Naive thymus-derived CD4-positive, alpha-beta T cell (primary cell): ENCODE results near the gene EDEM1. TPM values are rescaled to one million over a fixed set of nuclear protein-coding genes. Genes with fewer than 3 reads are reported as not detected.

Experiments
- ATAC-seq: fragments of 150-1000 bp; cut with Tn5 transposase; 2 replicates; pipeline ENCODE4 v1.10.0; 2021; ENCODE audit warnings: mild to moderate bottlenecking, moderate library complexity
- CTCF ChIA-PET: fragments of 350-600 bp; sonication (Branson Sonifier 250); formaldehyde crosslinking; loops from one replicate; lab custom pipeline; 2021; ENCODE audit warnings: antibody characterized with exemption; lab: Charles Lee
- POLR2A ChIA-PET: fragments of 350-600 bp; sonication (Branson Sonifier 250); formaldehyde crosslinking; loops from one replicate; lab custom pipeline; 2021; ENCODE audit warnings: antibody characterized with exemption, inconsistent platforms; lab: Charles Lee
- DNase-seq, 9 donors: peaks; one replicate each; pipeline versions ENCODE4 v3.0.0 to v3.0.0-alpha.2; 2020 to 2022; ENCODE audit warnings: mixed read lengths in 1 of 9
- H3K27ac ChIP-seq: one replicate; pipeline ENCODE4 v1.7.0; 2013; ENCODE audit warnings: mild to moderate bottlenecking, low read depth, low read length, moderate library complexity
- H3K27me3 ChIP-seq, 2 donors: one replicate each; pipeline ENCODE4 v1.7.0; 2013; ENCODE audit warnings: low read length in 2 of 2, mild to moderate bottlenecking in 2 of 2, moderate library complexity in 2 of 2; ENCODE audit not compliant: control insufficient read depth in 2 of 2, insufficient read depth in 2 of 2
- H3K36me3 ChIP-seq, 3 experiments: 1 replicate in 2 of 3; 2 replicates in 1 of 3; pipeline ENCODE4 v1.7.0; 2013; ENCODE audit warnings: low read length in 3 of 3, mild to moderate bottlenecking in 3 of 3, moderate library complexity in 1 of 3; ENCODE audit not compliant: insufficient read depth in 3 of 3, control insufficient read depth in 2 of 3
- H3K4me1 ChIP-seq, 2 donors: one replicate each; pipeline ENCODE4 v1.7.0; 2013; ENCODE audit warnings: low read length in 2 of 2, mild to moderate bottlenecking in 2 of 2, moderate library complexity in 1 of 2; ENCODE audit not compliant: control insufficient read depth in 2 of 2, insufficient read depth in 2 of 2
- H3K4me3 ChIP-seq: 2 replicates; pipeline ENCODE4 v1.7.0; 2013; ENCODE audit warnings: mild to moderate bottlenecking, low read length
- H3K9me3 ChIP-seq, 3 experiments: 1 replicate in 2 of 3; 2 replicates in 1 of 3; pipeline ENCODE4 v1.7.0; 2013; ENCODE audit warnings: low read length in 3 of 3; ENCODE audit not compliant: control insufficient read depth in 2 of 3
- H3K27ac Mint-ChIP-seq, 9 donors: one replicate each; pipeline ENCODE4 v1.8.0; 2020 to 2022; ENCODE audit warnings: mixed read lengths in 9 of 9, mild to moderate bottlenecking in 8 of 9, moderate library complexity in 5 of 9, inconsistent platforms in 2 of 9
- H3K27me3 Mint-ChIP-seq, 5 donors: one replicate each; pipeline ENCODE4 v1.8.0; 2021 to 2022; ENCODE audit warnings: mixed read lengths in 5 of 5, mild to moderate bottlenecking in 1 of 5
- H3K36me3 Mint-ChIP-seq, 5 donors: one replicate each; pipeline ENCODE4 v1.8.0; 2020 to 2022; ENCODE audit warnings: mixed read lengths in 5 of 5, mild to moderate bottlenecking in 3 of 5, inconsistent platforms in 1 of 5
- H3K4me1 Mint-ChIP-seq, 7 donors: one replicate each; pipeline ENCODE4 v1.8.0; 2020 to 2022; ENCODE audit warnings: mixed read lengths in 7 of 7, mild to moderate bottlenecking in 3 of 7, inconsistent platforms in 1 of 7
- H3K4me3 Mint-ChIP-seq, 10 donors: one replicate each; pipeline ENCODE4 v1.8.0; 2020 to 2022; ENCODE audit warnings: mild to moderate bottlenecking in 10 of 10, mixed read lengths in 10 of 10, moderate library complexity in 6 of 10, inconsistent platforms in 2 of 10
- H3K9me3 Mint-ChIP-seq, 11 donors: one replicate each; pipeline ENCODE4 v1.8.0; 2020 to 2022; ENCODE audit warnings: mixed read lengths in 11 of 11, mild to moderate bottlenecking in 4 of 11, inconsistent platforms in 1 of 11, moderate library complexity in 1 of 11
- intact Hi-C, 2 donors: fragments of 100-400 bp; cut with micrococcal nuclease; formaldehyde crosslinking; loops; one replicate each; pipeline ENCODE4 v1.15.1; 2023
- polyA plus RNA-seq, 2 donors: library from polyadenylated mRNA; unstranded; fragments of 300-500 nt; fragmentation: Illumina TruSeq; gene quantifications; one replicate each; pipeline ENCODE4 v1.2.3, GENCODE V29; 2021
- total RNA-seq, 6 experiments: library from RNA in 5 of 6; stranded (reverse) in 5 of 6; gene quantifications; 1 replicate in 5 of 6; 2 replicates in 1 of 6; pipeline ENCODE4 v1.2.3 and lab custom pipeline; 2021 to 2026

EDEM1 gene
- total and polyA plus RNA-seq, 7 experiments from 2014 or later = 41.9 to 138 (median 107) TPM

DNA sequence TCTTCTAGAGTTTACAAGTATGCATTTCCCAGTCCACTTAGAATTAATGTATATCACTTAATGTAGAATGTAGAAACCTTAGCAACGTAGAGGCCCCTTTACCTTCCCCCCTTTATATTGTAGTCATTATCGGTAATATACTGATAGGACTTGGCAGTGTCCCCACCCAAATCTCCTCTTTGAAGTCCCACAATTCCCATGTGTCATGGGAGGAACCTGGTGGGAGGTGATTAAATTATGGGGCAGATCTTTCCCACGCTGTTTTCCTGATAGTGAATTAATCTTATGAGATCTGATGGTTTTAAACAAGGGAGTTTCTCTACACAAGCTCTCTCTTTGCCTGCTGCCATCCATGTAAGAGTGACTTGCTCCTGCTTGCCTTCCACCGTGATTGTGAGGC is 34.4 kb upstream of the EDEM1 start:
- DNase-seq (no peak), ATAC-seq (no peak)
- ChIA-PET POLR2A (no interaction called here), CTCF (no interaction called here)
- no peak overlapping the region for H3K4me3 ChIP-seq
- H3K27ac Mint-ChIP-seq = peak overlapping the region in 3 of 9 donors; percentile 22 to 62 (median 55)
- H3K4me3 Mint-ChIP-seq = peak overlapping the region in 1 of 10 donors; percentile 6
- peaks cover 0 to 3% (median 0%) of the 10 kb centered on the region in 11 donors for H3K9me3 Mint-ChIP-seq
- peaks cover 0 to 7% of the 10 kb centered on the region in 2 donors for H3K4me1 ChIP-seq
- peaks cover 24 to 93% (median 87%) of the 10 kb centered on the region in 7 donors for H3K4me1 Mint-ChIP-seq
- H3K36me3 ChIP-seq = peaks cover 0 to 9% (median 0%) of the 10 kb centered on the region in 3 experiments
- H3K36me3 Mint-ChIP-seq = peaks cover 10 to 38% (median 24%) of the 10 kb centered on the region in 5 donors
- no peak overlapping the region for H3K27ac ChIP-seq
- intact Hi-C loops = loop anchor here in 1 of 2 donors (2.0 kb wide), 1 partner anchor 16 kb away; no protein-coding TSS in a partner anchor
- peaks cover 0 to 3% (median 0%) of the 10 kb centered on the region in 3 experiments for H3K9me3 ChIP-seq
- H3K27me3 Mint-ChIP-seq = no peaks in the 10 kb centered on the region
- no peaks in the 10 kb centered on the region for H3K27me3 ChIP-seq

DNA sequence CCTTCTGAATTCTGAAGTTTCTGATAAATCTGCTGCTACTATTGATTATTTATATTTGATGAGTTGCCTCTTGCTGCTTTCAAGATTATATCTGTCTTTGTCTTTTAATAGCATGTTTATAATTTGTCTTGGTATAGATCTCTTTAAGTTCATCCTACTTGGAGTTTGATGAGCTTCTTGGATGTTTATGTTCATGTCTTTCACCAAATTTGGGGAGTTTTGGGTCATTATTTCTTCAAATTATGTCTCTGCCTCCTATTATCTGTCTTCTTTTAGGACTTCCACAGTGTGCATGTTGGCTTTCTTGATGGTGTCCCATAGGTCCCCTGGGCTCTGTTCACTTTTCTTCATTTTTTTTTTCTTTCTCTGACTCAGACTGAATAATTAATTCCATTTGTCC is 32.3 kb upstream of the EDEM1 start:
- no peaks in the 10 kb centered on the region for H3K36me3 ChIP-seq
- H3K27me3 ChIP-seq = no peaks in the 10 kb centered on the region
- ChIA-PET CTCF (no interaction called here), POLR2A (interaction anchor here (0.7 kb wide), 1 partner anchor 1781 kb away, joined by 4 read pairs; no protein-coding TSS in a partner anchor)
- intact Hi-C loops = no loop called here
- peaks cover 24 to 87% (median 78%) of the 10 kb centered on the region in 7 donors for H3K4me1 Mint-ChIP-seq
- H3K4me3 ChIP-seq = no peak overlapping the region
- H3K27ac ChIP-seq = no peak overlapping the region
- ATAC-seq (no peak), DNase-seq (no peak)
- H3K36me3 Mint-ChIP-seq = peaks cover 5 to 26% (median 9%) of the 10 kb centered on the region in 5 donors
- peak overlapping the region in 1 of 10 donors; percentile 3 for H3K4me3 Mint-ChIP-seq
- H3K27ac Mint-ChIP-seq = peak overlapping the region in 6 of 9 donors; percentile 0 to 79 (median 44)
- H3K9me3 ChIP-seq = peaks cover 0 to 3% (median 0%) of the 10 kb centered on the region in 3 experiments
- no peaks in the 10 kb centered on the region for H3K27me3 Mint-ChIP-seq
- peaks cover 3 to 4% of the 10 kb centered on the region in 2 donors for H3K4me1 ChIP-seq
- peaks cover 0 to 3% (median 0%) of the 10 kb centered on the region in 11 donors for H3K9me3 Mint-ChIP-seq

DNA sequence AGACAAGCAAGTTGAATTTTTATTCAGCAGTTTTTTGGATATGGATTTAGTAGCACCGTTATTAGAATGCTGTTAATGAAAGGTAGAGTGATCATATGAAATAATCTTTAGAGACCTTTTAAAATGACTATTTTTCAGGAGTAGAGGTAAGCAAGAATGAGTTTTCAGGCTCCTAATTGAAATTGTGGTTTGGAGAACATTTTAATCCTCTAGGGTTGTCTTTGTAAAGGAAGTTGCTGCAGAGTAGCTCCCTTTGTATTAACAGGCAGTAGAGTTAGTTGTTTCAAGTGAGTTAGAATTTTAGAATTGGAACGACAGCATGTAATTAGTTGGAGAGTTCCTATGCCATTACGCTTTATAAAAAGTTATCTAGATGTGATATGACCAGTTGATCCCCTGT is 27.2 kb upstream of the EDEM1 start:
- H3K4me3 Mint-ChIP-seq = peak overlapping the region in 6 of 10 donors; percentile 7 to 67 (median 42)
- CTCF ChIA-PET = no interaction called here
- H3K4me3 ChIP-seq = no peak overlapping the region
- H3K27ac ChIP-seq = no peak overlapping the region
- H3K36me3 ChIP-seq = no peaks in the 10 kb centered on the region
- peaks cover 0 to 4% (median 3%) of the 10 kb centered on the region in 5 donors for H3K36me3 Mint-ChIP-seq
- no peaks in the 10 kb centered on the region for H3K9me3 ChIP-seq
- peaks cover 37 to 92% (median 81%) of the 10 kb centered on the region in 7 donors for H3K4me1 Mint-ChIP-seq
- H3K27ac Mint-ChIP-seq = peak overlapping the region in 7 of 9 donors; percentile 26 to 77 (median 38)
- no peak for ATAC-seq
- H3K27me3 Mint-ChIP-seq = no peaks in the 10 kb centered on the region
- H3K27me3 ChIP-seq = no peaks in the 10 kb centered on the region
- peaks cover 3 to 24% of the 10 kb centered on the region in 2 donors for H3K4me1 ChIP-seq
- DNase-seq = no peak
- no peaks in the 10 kb centered on the region for H3K9me3 Mint-ChIP-seq
- POLR2A ChIA-PET = no interaction called here
- intact Hi-C loops = no loop called here

DNA sequence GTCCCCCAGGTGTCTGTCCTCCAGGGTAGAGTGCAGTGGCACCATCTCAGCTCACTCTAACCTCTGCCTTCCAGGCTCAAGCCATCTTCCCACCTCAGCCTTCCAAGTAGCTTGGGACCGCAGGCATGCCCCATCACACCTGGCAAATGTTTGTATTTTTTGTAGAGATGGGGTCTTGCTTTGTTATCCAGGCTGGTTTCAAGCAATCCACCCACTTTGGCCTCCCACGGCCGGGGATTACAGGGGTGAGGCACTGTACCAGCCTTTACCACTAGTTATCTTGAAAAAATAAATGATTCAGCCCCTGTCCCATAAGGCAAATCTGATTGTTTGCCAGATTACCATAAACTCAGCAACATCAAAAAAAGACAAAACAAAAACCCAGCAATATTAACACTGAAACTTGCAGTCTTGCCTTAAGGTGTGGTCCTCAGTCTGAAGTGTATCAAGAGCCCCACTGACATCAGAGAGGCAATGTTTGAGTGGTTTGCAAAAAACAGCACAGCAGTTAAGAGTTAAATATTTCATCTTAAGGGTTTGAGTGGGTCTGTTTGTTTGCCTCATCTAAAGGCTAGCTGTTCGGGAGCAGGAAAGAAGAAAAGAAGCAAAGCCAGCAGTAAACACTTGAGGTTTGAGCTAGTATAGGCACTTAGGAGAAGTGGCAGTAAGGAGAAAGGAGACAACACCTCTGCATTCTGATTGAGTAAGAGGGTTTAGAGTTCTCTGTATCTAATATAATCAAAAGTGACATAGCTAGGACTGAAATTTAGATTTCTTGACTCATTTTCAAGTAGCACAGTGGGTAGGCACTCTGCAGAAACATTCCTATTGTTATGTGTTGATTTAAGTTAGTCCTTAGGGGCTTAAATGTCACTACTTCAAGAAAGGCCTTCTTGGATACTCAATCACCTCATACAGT is 26.3 kb upstream of the EDEM1 start:
- Mint-ChIP-seq H3K36me3 (peaks cover 0 to 5% (median 3%) of the 10 kb centered on the region in 5 donors), H3K4me3 (peak overlapping the region in 5 of 10 donors; percentile 43 to 67 (median 47)), H3K9me3 (no peaks in the 10 kb centered on the region), H3K27me3 (no peaks in the 10 kb centered on the region), H3K4me1 (peaks cover 31 to 89% (median 81%) of the 10 kb centered on the region in 7 donors), H3K27ac (peak overlapping the region; percentile 16 to 77 (median 59))
- no peak overlapping the region for H3K27ac ChIP-seq
- CTCF ChIA-PET = interaction anchor here (0.8 kb wide), 1 partner anchor 25 kb away, joined by 3 read pairs; no protein-coding TSS in a partner anchor
- no peak overlapping the region for H3K4me3 ChIP-seq
- H3K27me3 ChIP-seq = no peaks in the 10 kb centered on the region
- POLR2A ChIA-PET = no interaction called here
- H3K36me3 ChIP-seq = no peaks in the 10 kb centered on the region
- no peaks in the 10 kb centered on the region for H3K9me3 ChIP-seq
- DNase-seq (no peak), ATAC-seq (no peak)
- intact Hi-C loops = no loop called here
- peaks cover 3 to 24% of the 10 kb centered on the region in 2 donors for H3K4me1 ChIP-seq

DNA sequence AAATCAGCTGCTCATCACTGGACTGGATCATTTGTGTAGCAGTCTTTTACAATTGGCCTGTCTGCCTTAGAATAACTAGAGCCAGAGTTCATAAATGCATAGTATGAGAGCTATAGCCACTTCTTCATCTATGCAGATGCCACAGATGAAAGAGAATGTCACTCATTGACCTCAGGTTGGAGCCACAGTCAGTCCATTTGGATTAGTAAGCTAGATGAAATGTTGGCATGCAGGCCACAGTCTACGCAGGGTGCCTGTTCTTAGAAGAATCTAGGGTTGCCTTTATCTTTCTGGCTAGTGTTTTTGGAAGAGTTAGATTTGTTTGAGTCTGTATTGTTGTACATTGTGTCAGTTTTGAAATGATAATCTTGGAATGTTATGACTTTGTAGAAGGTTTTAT is 25.4 kb upstream of the EDEM1 start:
- Histone ChIP-seq H3K9me3 (no peaks in the 10 kb centered on the region), H3K4me1 (peaks cover 3 to 24% of the 10 kb centered on the region in 2 donors), H3K27ac (no peak overlapping the region), H3K36me3 (no peaks in the 10 kb centered on the region), H3K27me3 (no peaks in the 10 kb centered on the region), H3K4me3 (no peak overlapping the region)
- POLR2A ChIA-PET = no interaction called here
- no peaks in the 10 kb centered on the region for H3K9me3 Mint-ChIP-seq
- DNase-seq (no peak), ATAC-seq (no peak)
- intact Hi-C loops = no loop called here
- H3K36me3 Mint-ChIP-seq = peaks cover 0 to 10% (median 3%) of the 10 kb centered on the region in 5 donors
- peak overlapping the region in 4 of 10 donors; percentile 4 to 55 (median 26) for H3K4me3 Mint-ChIP-seq
- H3K4me1 Mint-ChIP-seq = peaks cover 25 to 89% (median 81%) of the 10 kb centered on the region in 7 donors
- H3K27me3 Mint-ChIP-seq = no peaks in the 10 kb centered on the region
- H3K27ac Mint-ChIP-seq = peak overlapping the region in 6 of 9 donors; percentile 1 to 70 (median 20)
- CTCF ChIA-PET = interaction anchor here (0.6 kb wide), 1 partner anchor 41 kb away, joined by 3 read pairs; no protein-coding TSS in a partner anchor

DNA sequence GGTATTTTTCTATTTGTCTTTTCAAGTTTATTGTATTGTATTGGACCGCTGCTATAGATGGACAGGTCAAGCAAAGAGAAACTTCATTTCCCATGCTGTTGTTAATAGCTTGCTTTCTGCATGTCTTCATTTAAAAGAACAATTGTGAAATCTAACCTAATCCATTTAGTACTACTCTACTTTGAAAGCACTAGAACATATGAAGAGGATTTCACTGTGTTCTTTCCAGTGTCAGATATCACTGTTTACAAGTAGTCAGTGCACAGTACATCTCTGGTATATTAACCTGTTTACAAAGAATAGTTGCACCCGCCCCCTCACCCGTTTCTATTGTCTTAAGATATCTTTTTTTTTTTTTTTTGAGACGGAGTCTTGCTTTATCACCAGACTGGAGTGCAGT is 21.8 kb upstream of the EDEM1 start:
- no peaks in the 10 kb centered on the region for H3K27me3 ChIP-seq
- ChIA-PET POLR2A (interaction anchor here (0.6 kb wide), 1 partner anchor 8 kb away, joined by 4 read pairs; no protein-coding TSS in a partner anchor), CTCF (interaction anchor here (1.8 kb wide), 1 partner anchor 20 kb away, joined by 5 read pairs; no protein-coding TSS in a partner anchor)
- no peak overlapping the region for H3K4me3 ChIP-seq
- H3K9me3 ChIP-seq = no peaks in the 10 kb centered on the region
- no peaks in the 10 kb centered on the region for H3K9me3 Mint-ChIP-seq
- intact Hi-C loops = loop anchor here in 1 of 2 donors (5.0 kb wide), 1 partner anchor 43 kb away; the partner anchor contains the start of gene ARL8B
- no peak overlapping the region for H3K27ac ChIP-seq
- H3K27ac Mint-ChIP-seq = peak overlapping the region in 5 of 9 donors; percentile 24 to 45 (median 34)
- ATAC-seq (no peak), DNase-seq (no peak)
- H3K36me3 Mint-ChIP-seq = peaks cover 0 to 9% (median 3%) of the 10 kb centered on the region in 5 donors
- H3K4me1 Mint-ChIP-seq = peaks cover 23 to 85% (median 77%) of the 10 kb centered on the region in 7 donors
- H3K36me3 ChIP-seq = peaks cover 0 to 1% (median 0%) of the 10 kb centered on the region in 3 experiments
- H3K4me1 ChIP-seq = peaks cover 0 to 18% of the 10 kb centered on the region in 2 donors
- no peak overlapping the region for H3K4me3 Mint-ChIP-seq
- no peaks in the 10 kb centered on the region for H3K27me3 Mint-ChIP-seq
